ENCODE results near the gene BMP10.

The BMP10 gene, protein sequence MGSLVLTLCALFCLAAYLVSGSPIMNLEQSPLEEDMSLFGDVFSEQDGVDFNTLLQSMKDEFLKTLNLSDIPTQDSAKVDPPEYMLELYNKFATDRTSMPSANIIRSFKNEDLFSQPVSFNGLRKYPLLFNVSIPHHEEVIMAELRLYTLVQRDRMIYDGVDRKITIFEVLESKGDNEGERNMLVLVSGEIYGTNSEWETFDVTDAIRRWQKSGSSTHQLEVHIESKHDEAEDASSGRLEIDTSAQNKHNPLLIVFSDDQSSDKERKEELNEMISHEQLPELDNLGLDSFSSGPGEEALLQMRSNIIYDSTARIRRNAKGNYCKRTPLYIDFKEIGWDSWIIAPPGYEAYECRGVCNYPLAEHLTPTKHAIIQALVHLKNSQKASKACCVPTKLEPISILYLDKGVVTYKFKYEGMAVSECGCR

GRCh38 chr2:68871159-68871764, at the start of gene BMP10:
Gene BMP10 (minus strand): TSS chr2:68871397. CDS start chr2:68871358, 39 bp downstream.
- Histone ChIP-seq H3K27ac (ENCODE audit: low read depth, low read length) (no peak within 1 kb of the TSS), H3K9ac (ENCODE audit: low read length in 5 of 5) (no peak within 1 kb of the TSS), H3K4me3 (ENCODE audit: low read depth in 1 of 5, low read length in 5 of 5) (no peak within 1 kb of the TSS), H3K36me3 (ENCODE audit: control insufficient read depth in 5 of 5, insufficient read depth in 5 of 5, low read length in 5 of 5) (no peaks in the 10 kb centered on the region), H3K27me3 (ENCODE audit: control insufficient read depth in 5 of 5, insufficient read depth in 4 of 5, low read length in 5 of 5) (no peaks in the 10 kb centered on the region), H3K9me3 (ENCODE audit: control insufficient read depth in 5 of 5, low read length in 5 of 5) (no peaks in the 10 kb centered on the region), H3K4me1 (ENCODE audit: control insufficient read depth in 5 of 5, insufficient read depth in 5 of 5, low read length in 5 of 5) (no peaks in the 10 kb centered on the region)

DNA sequence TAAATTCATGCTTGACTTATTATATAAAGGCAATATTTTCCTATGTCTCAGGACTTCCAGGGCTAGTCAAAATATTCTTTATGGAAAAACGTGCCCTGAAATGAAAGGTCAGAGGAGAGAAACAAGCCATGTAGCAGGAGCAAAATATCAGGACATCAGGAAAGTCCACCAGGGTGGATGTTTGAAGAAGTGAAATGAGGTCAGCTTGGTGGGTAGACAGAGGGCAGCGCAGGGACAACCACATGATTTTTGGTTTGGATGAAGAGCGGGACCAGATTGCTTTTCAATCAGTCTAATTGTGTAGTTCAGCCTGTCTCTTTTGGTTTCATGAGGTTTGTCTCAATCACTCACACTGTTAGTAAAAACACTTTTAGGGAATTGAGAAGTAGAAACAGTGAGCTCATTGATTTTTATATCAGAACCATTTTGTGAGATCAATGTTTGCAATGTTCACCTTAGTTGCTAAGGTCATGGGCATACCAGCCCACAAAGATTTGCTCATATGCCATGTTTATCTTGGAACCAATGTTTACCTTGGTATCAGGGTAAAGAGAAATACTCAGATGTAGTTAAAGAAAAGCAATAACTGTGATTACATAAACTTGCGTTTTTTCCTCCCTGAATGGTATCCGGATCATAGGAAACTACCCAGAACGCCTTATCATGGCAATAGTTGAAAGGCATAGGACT, 49.4 kb upstream of the BMP10 start:
- H3K36me3 ChIP-seq (ENCODE audit: control insufficient read depth in 5 of 5, insufficient read depth in 5 of 5, low read length in 5 of 5), result no peaks in the 10 kb centered on the region
- no peaks in the 10 kb centered on the region for H3K9me3 ChIP-seq (ENCODE audit: control insufficient read depth in 5 of 5, low read length in 5 of 5)
- H3K27ac ChIP-seq (ENCODE audit: low read depth, low read length), result no peak overlapping the region
- H3K9ac ChIP-seq (ENCODE audit: low read length in 5 of 5), result no peak overlapping the region
- H3K4me3 ChIP-seq (ENCODE audit: low read depth in 1 of 5, low read length in 5 of 5), result no peak overlapping the region
- peaks cover 0 to 3% (median 0%) of the 10 kb centered on the region in 5 donors for H3K4me1 ChIP-seq (ENCODE audit: control insufficient read depth in 5 of 5, insufficient read depth in 5 of 5, low read length in 5 of 5)
- H3K27me3 ChIP-seq (ENCODE audit: control insufficient read depth in 5 of 5, insufficient read depth in 4 of 5, low read length in 5 of 5), result no peaks in the 10 kb centered on the region

DNA sequence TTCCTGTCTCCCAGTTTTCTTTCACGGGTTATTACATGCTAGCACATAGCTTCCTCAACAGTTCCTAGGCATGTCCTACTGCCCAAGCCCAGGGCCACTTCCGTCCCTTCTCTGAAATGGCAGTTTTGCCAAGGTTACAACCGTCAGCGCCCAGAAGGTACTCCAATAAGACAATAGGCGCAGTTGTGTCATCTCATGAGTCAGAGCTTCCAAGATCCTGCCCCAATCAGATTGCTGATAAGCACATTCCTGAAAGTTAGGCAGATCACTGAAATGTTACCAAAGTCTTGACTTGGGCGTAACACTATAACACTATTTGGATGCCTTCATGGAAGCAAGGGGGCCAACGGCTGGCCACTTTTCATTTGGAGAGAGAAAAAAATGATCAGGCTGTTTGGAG, 47.3 kb upstream of the BMP10 start:
- Histone ChIP-seq H3K9ac (ENCODE audit: low read length in 5 of 5) (no peak overlapping the region), H3K4me3 (ENCODE audit: low read depth in 1 of 5, low read length in 5 of 5) (no peak overlapping the region), H3K9me3 (ENCODE audit: control insufficient read depth in 5 of 5, low read length in 5 of 5) (no peaks in the 10 kb centered on the region), H3K4me1 (ENCODE audit: control insufficient read depth in 5 of 5, insufficient read depth in 5 of 5, low read length in 5 of 5) (peaks cover 0 to 3% (median 0%) of the 10 kb centered on the region in 5 donors), H3K27ac (ENCODE audit: low read depth, low read length) (no peak overlapping the region), H3K36me3 (ENCODE audit: control insufficient read depth in 5 of 5, insufficient read depth in 5 of 5, low read length in 5 of 5) (no peaks in the 10 kb centered on the region), H3K27me3 (ENCODE audit: control insufficient read depth in 5 of 5, insufficient read depth in 4 of 5, low read length in 5 of 5) (no peaks in the 10 kb centered on the region)

- Histone ChIP-seq H3K27me3 (ENCODE audit: control insufficient read depth in 5 of 5, insufficient read depth in 4 of 5, low read length in 5 of 5) (no peaks in the 10 kb centered on the region), H3K36me3 (ENCODE audit: control insufficient read depth in 5 of 5, insufficient read depth in 5 of 5, low read length in 5 of 5) (no peaks in the 10 kb centered on the region), H3K9me3 (ENCODE audit: control insufficient read depth in 5 of 5, low read length in 5 of 5) (no peaks in the 10 kb centered on the region), H3K9ac (ENCODE audit: low read length in 5 of 5) (no peak overlapping the region), H3K4me1 (ENCODE audit: control insufficient read depth in 5 of 5, insufficient read depth in 5 of 5, low read length in 5 of 5) (peaks cover 0 to 3% (median 0%) of the 10 kb centered on the region in 5 donors), H3K4me3 (ENCODE audit: low read depth in 1 of 5, low read length in 5 of 5) (no peak overlapping the region), H3K27ac (ENCODE audit: low read depth, low read length) (no peak overlapping the region)
Measured at GRCh38 chr2:68917034-68917718, 46.0 kb upstream of the BMP10 start.

- H3K27ac ChIP-seq (ENCODE audit: low read depth, low read length), result no peak overlapping the region
- H3K4me3 ChIP-seq (ENCODE audit: low read depth in 1 of 5, low read length in 5 of 5), result no peak overlapping the region
- H3K4me1 ChIP-seq (ENCODE audit: control insufficient read depth in 5 of 5, insufficient read depth in 5 of 5, low read length in 5 of 5), result peaks cover 0 to 3% (median 0%) of the 10 kb centered on the region in 5 donors
- no peaks in the 10 kb centered on the region for H3K9me3 ChIP-seq (ENCODE audit: control insufficient read depth in 5 of 5, low read length in 5 of 5)
- H3K36me3 ChIP-seq (ENCODE audit: control insufficient read depth in 5 of 5, insufficient read depth in 5 of 5, low read length in 5 of 5), result no peaks in the 10 kb centered on the region
- no peak overlapping the region for H3K9ac ChIP-seq (ENCODE audit: low read length in 5 of 5)
- H3K27me3 ChIP-seq (ENCODE audit: control insufficient read depth in 5 of 5, insufficient read depth in 4 of 5, low read length in 5 of 5), result no peaks in the 10 kb centered on the region
Measured at GRCh38 chr2:68916226-68916625, 45.0 kb upstream of the BMP10 start.

GRCh38 chr2:68915393-68915792, 44.2 kb upstream of the BMP10 start:
- Histone ChIP-seq H3K9me3 (ENCODE audit: control insufficient read depth in 5 of 5, low read length in 5 of 5) (no peaks in the 10 kb centered on the region), H3K9ac (ENCODE audit: low read length in 5 of 5) (no peak overlapping the region), H3K36me3 (ENCODE audit: control insufficient read depth in 5 of 5, insufficient read depth in 5 of 5, low read length in 5 of 5) (no peaks in the 10 kb centered on the region), H3K27me3 (ENCODE audit: control insufficient read depth in 5 of 5, insufficient read depth in 4 of 5, low read length in 5 of 5) (no peaks in the 10 kb centered on the region), H3K4me3 (ENCODE audit: low read depth in 1 of 5, low read length in 5 of 5) (no peak overlapping the region), H3K27ac (ENCODE audit: low read depth, low read length) (no peak overlapping the region), H3K4me1 (ENCODE audit: control insufficient read depth in 5 of 5, insufficient read depth in 5 of 5, low read length in 5 of 5) (peaks cover 0 to 3% (median 0%) of the 10 kb centered on the region in 5 donors)

- peaks cover 2 to 9% (median 7%) of the 10 kb centered on the region in 5 donors for H3K4me1 ChIP-seq (ENCODE audit: control insufficient read depth in 5 of 5, insufficient read depth in 5 of 5, low read length in 5 of 5)
- H3K27me3 ChIP-seq (ENCODE audit: control insufficient read depth in 5 of 5, insufficient read depth in 4 of 5, low read length in 5 of 5), result no peaks in the 10 kb centered on the region
- H3K27ac ChIP-seq (ENCODE audit: low read depth, low read length), result no peak overlapping the region
- H3K9me3 ChIP-seq (ENCODE audit: control insufficient read depth in 5 of 5, low read length in 5 of 5), result no peaks in the 10 kb centered on the region
- no peak overlapping the region for H3K9ac ChIP-seq (ENCODE audit: low read length in 5 of 5)
- no peak overlapping the region for H3K4me3 ChIP-seq (ENCODE audit: low read depth in 1 of 5, low read length in 5 of 5)
- no peaks in the 10 kb centered on the region for H3K36me3 ChIP-seq (ENCODE audit: control insufficient read depth in 5 of 5, insufficient read depth in 5 of 5, low read length in 5 of 5)
Measured at GRCh38 chr2:68913359-68913758, 42.2 kb upstream of the BMP10 start.

DNA sequence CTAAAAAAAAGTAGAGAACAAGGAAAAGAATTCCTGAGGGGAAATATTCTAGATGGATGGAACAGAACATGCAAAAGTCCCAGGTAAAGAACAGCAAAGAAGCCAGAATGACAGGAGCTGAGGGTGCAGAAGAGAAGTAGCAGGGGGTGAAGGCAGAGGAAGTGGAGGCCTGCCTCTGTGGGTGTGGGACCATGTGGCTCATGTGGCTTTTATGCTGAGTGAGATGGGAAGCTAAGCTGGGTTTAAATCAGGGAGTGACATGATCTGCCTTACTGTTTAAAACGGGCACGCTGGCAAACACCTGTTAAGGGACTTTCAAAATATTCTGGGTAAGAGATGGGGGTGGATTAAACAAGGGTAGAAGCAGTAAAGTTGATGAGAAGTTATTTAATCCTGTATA, 41.5 kb upstream of the BMP10 start:
- no peaks in the 10 kb centered on the region for H3K27me3 ChIP-seq (ENCODE audit: control insufficient read depth in 5 of 5, insufficient read depth in 4 of 5, low read length in 5 of 5)
- H3K9ac ChIP-seq (ENCODE audit: low read length in 5 of 5), result no peak overlapping the region
- peaks cover 2 to 13% (median 12%) of the 10 kb centered on the region in 5 donors for H3K4me1 ChIP-seq (ENCODE audit: control insufficient read depth in 5 of 5, insufficient read depth in 5 of 5, low read length in 5 of 5)
- no peak overlapping the region for H3K27ac ChIP-seq (ENCODE audit: low read depth, low read length)
- no peak overlapping the region for H3K4me3 ChIP-seq (ENCODE audit: low read depth in 1 of 5, low read length in 5 of 5)
- H3K36me3 ChIP-seq (ENCODE audit: control insufficient read depth in 5 of 5, insufficient read depth in 5 of 5, low read length in 5 of 5), result no peaks in the 10 kb centered on the region
- H3K9me3 ChIP-seq (ENCODE audit: control insufficient read depth in 5 of 5, low read length in 5 of 5), result no peaks in the 10 kb centered on the region

- H3K4me3 ChIP-seq (ENCODE audit: low read depth in 1 of 5, low read length in 5 of 5), result no peak overlapping the region
- no peaks in the 10 kb centered on the region for H3K27me3 ChIP-seq (ENCODE audit: control insufficient read depth in 5 of 5, insufficient read depth in 4 of 5, low read length in 5 of 5)
- H3K27ac ChIP-seq (ENCODE audit: low read depth, low read length), result no peak overlapping the region
- H3K9ac ChIP-seq (ENCODE audit: low read length in 5 of 5), result no peak overlapping the region
- H3K36me3 ChIP-seq (ENCODE audit: control insufficient read depth in 5 of 5, insufficient read depth in 5 of 5, low read length in 5 of 5), result no peaks in the 10 kb centered on the region
- peaks cover 2 to 12% (median 11%) of the 10 kb centered on the region in 5 donors for H3K4me1 ChIP-seq (ENCODE audit: control insufficient read depth in 5 of 5, insufficient read depth in 5 of 5, low read length in 5 of 5)
- H3K9me3 ChIP-seq (ENCODE audit: control insufficient read depth in 5 of 5, low read length in 5 of 5), result no peaks in the 10 kb centered on the region
Measured at GRCh38 chr2:68912111-68912510, 40.9 kb upstream of the BMP10 start.
